Activated gamma-delta T cell treated with anti-CD3 and anti-CD28 coated beads, Interleukin-2, amount 50 U/mL, for 16 hours (primary cell): ENCODE data around the gene TMED6.
A peak's percentile ranks its signal among the peaks of the same experiment; 100 is the strongest.

ENCODE experiments used
- DNase-seq: peaks from one replicate; pipeline ENCODE4 v3.0.0-alpha.2; 2020; ENCODE audit warnings: low read depth

Gene TMED6

GRCh38 chr16:69324013-69324531, 27.5 kb downstream of the TMED6 start:
- no peak for DNase-seq

- DNase-seq = no peak
These were observed 28.2 kb downstream of the TMED6 start for GRCh38 chr16:69323415-69323814.

- no peak for DNase-seq
These were observed 29.2 kb downstream of the TMED6 start for GRCh38 chr16:69322343-69322742.

- no peak for DNase-seq
These were observed 30.5 kb downstream of the TMED6 start for GRCh38 chr16:69321080-69321479.

- DNase-seq = no peak
These were observed 30.9 kb downstream of the TMED6 start for GRCh38 chr16:69320740-69321073.

- DNase-seq = no peak
These were observed 31.5 kb downstream of the TMED6 start for GRCh38 chr16:69319826-69320739.

GRCh38 chr16:69319381-69319780, 32.2 kb downstream of the TMED6 start:
- no peak for DNase-seq

GRCh38 chr16:69318911-69319289, 32.7 kb downstream of the TMED6 start:
- DNase-seq = no peak

- DNase-seq = no peak
These were observed 33.2 kb downstream of the TMED6 start for GRCh38 chr16:69318177-69318910.

GRCh38 chr16:69316595-69317034, 35.0 kb downstream of the TMED6 start:
- no peak for DNase-seq

- DNase-seq = no peak
These were observed 35.9 kb downstream of the TMED6 start for GRCh38 chr16:69315486-69316311.

GRCh38 chr16:69314534-69314933, 37.1 kb downstream of the TMED6 start:
- no peak for DNase-seq

- no peak for DNase-seq
These were observed 38.1 kb downstream of the TMED6 start for GRCh38 chr16:69313469-69313868.

GRCh38 chr16:69311533-69312387, 39.8 kb downstream of the TMED6 start:
- peak; percentile 23 for DNase-seq

GRCh38 chr16:69310653-69311532, 40.7 kb downstream of the TMED6 start, which contains the start of gene VPS4A:
VPS4A (plus strand) TSS chr16:69311350; CDS start chr16:69311512, 162 bp downstream.
- peak; percentile 97 for DNase-seq

- DNase-seq = no peak
These were observed 42.3 kb downstream of the TMED6 start for GRCh38 chr16:69309316-69309715.

- DNase-seq = no peak
These were observed 43.7 kb downstream of the TMED6 start for GRCh38 chr16:69307856-69308255.

- DNase-seq = no peak
These were observed 44.5 kb downstream of the TMED6 start for GRCh38 chr16:69307091-69307490.

- DNase-seq = no peak
These were observed 45.6 kb downstream of the TMED6 start for GRCh38 chr16:69306031-69306430.

GRCh38 chr16:69302301-69302700, 49.3 kb downstream of the TMED6 start:
- no peak for DNase-seq
